Fibroblast of pulmonary artery (primary cell): ENCODE measurements around the gene WARS2.

Experiments used
- DNase-seq: peaks from one replicate; pipeline ENCODE4 v3.0.0-alpha.2; 2010; ENCODE audit warnings: low read depth
- H3K4me3 ChIP-seq: replicated peaks from 2 replicates; pipeline ENCODE4 v1.5.1; 2011; ENCODE audit warnings: low read depth, mild to moderate bottlenecking, control low read depth, low read length, moderate library complexity
- TF ChIP-seq, protein P1 (sequence below): IDR thresholded peaks from 2 replicates; pipeline ENCODE4 v1.5.1; 2011; ENCODE audit warnings: mild to moderate bottlenecking, control low read depth, low read length, inconsistent platforms; ENCODE audit errors: missing control alignments

WARS2 gene

DNA sequence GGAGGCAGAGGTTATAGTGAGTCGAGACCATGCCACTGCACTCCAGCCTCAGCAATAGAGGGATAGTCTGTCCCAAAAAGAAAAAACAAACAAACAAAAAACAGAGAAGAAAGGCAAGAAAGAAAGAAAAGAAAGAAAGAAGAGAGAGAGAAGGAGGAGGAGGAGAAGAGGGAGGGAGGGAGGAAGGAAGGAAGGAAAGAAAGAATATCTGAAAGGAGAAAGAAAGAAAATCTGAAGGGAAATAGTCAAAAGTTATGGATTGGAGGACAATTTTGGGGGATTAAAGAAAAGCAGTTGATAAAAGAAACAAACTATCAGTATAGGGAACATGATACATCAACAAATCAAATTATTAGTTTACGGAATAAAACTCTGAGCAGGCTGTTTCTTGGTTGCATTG is 84.9 kb downstream of the WARS2 start:
- H3K4me3 ChIP-seq, result no peak overlapping the region
- TF ChIP-seq, protein P1, sequence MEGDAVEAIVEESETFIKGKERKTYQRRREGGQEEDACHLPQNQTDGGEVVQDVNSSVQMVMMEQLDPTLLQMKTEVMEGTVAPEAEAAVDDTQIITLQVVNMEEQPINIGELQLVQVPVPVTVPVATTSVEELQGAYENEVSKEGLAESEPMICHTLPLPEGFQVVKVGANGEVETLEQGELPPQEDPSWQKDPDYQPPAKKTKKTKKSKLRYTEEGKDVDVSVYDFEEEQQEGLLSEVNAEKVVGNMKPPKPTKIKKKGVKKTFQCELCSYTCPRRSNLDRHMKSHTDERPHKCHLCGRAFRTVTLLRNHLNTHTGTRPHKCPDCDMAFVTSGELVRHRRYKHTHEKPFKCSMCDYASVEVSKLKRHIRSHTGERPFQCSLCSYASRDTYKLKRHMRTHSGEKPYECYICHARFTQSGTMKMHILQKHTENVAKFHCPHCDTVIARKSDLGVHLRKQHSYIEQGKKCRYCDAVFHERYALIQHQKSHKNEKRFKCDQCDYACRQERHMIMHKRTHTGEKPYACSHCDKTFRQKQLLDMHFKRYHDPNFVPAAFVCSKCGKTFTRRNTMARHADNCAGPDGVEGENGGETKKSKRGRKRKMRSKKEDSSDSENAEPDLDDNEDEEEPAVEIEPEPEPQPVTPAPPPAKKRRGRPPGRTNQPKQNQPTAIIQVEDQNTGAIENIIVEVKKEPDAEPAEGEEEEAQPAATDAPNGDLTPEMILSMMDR, result no peak
- DNase-seq, result no peak

DNA sequence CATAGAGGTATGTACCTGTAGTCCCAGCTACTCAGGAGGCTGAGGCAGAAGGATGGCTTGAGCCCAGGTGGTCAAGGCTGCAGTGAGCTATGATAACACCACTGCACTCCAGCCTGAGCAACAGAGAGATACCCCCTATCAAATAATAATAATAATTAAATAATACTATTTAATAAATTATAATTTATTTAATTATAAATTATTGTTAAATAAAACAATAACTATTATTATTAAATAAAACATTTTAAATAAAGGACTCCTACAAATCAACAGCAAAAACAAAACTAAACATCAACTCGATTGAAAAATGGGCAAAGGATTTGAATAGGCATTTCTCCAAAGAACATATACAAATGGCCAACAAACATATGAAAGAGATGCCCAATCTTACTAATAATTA is 86.5 kb downstream of the WARS2 start:
- H3K4me3 ChIP-seq, result no peak overlapping the region
- DNase-seq, result no peak
- TF ChIP-seq, protein P1, result no peak

DNA sequence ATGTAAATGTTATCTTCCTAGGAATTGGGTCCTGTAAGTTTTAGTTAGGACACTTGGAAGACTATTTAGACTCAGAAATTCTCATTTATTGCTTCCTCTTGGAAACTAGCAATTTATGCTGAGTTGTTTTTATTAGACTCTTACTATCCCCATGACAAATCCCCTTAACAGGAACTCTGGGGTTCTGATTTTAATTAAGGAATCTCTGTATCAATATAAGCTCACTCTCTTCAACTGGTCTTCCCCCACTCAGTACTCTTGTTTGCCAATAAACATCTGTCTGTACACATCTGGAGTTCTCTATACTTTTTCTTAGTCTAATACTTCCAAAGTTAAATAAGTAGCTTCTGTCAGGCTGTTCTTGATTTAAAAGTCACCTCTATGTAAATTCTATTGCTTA is 88.2 kb downstream of the WARS2 start:
- no peak for DNase-seq
- H3K4me3 ChIP-seq, result no peak overlapping the region
- TF ChIP-seq, protein P1, result no peak

GRCh38 chr1:119048624-119049404 is 91.6 kb downstream of the WARS2 start:
- H3K4me3 ChIP-seq, result no peak overlapping the region
- TF ChIP-seq, protein P1, result no peak
- no peak for DNase-seq

- H3K4me3 ChIP-seq, result peak overlapping the region; percentile 8
- TF ChIP-seq, protein P1, result no peak
- peak; percentile 74 for DNase-seq
These were observed 93.5 kb downstream of the WARS2 start for GRCh38 chr1:119046785-119047438.

GRCh38 chr1:119046429-119046784 is 94.0 kb downstream of the WARS2 start:
- no peak overlapping the region for H3K4me3 ChIP-seq
- DNase-seq, result no peak
- TF ChIP-seq, protein P1, result no peak
